ENCODE measurements around the gene TBC1D12.

GRCh38 chr10:94358480-94358879 is 43.9 kb upstream of the TBC1D12 start:
- TF ChIP-seq POLR2A (IDR thresholded peaks at IDR 0.05): no peak
- TF ChIP-seq, protein P1, sequence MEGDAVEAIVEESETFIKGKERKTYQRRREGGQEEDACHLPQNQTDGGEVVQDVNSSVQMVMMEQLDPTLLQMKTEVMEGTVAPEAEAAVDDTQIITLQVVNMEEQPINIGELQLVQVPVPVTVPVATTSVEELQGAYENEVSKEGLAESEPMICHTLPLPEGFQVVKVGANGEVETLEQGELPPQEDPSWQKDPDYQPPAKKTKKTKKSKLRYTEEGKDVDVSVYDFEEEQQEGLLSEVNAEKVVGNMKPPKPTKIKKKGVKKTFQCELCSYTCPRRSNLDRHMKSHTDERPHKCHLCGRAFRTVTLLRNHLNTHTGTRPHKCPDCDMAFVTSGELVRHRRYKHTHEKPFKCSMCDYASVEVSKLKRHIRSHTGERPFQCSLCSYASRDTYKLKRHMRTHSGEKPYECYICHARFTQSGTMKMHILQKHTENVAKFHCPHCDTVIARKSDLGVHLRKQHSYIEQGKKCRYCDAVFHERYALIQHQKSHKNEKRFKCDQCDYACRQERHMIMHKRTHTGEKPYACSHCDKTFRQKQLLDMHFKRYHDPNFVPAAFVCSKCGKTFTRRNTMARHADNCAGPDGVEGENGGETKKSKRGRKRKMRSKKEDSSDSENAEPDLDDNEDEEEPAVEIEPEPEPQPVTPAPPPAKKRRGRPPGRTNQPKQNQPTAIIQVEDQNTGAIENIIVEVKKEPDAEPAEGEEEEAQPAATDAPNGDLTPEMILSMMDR (IDR thresholded peaks at IDR 0.05): no peak
